Stimulated activated CD8-positive, alpha-beta memory T cell treated with anti-CD3 and anti-CD28 coated beads, Interleukin-15, amount 100 ng/mL, for 24 hours (primary cell): ENCODE data around the gene GOLT1B.
"Not testable (repeated sequence)": the region's sequence is repeated elsewhere in the genome, so short reads cannot be mapped to it uniquely, and the experiment has no call there.

Experiments
- DNase-seq: peaks from one replicate; pipeline ENCODE4 v3.0.0-alpha.2; 2020; ENCODE audit warnings: low read depth

Gene GOLT1B, protein sequence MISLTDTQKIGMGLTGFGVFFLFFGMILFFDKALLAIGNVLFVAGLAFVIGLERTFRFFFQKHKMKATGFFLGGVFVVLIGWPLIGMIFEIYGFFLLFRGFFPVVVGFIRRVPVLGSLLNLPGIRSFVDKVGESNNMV

DNA sequence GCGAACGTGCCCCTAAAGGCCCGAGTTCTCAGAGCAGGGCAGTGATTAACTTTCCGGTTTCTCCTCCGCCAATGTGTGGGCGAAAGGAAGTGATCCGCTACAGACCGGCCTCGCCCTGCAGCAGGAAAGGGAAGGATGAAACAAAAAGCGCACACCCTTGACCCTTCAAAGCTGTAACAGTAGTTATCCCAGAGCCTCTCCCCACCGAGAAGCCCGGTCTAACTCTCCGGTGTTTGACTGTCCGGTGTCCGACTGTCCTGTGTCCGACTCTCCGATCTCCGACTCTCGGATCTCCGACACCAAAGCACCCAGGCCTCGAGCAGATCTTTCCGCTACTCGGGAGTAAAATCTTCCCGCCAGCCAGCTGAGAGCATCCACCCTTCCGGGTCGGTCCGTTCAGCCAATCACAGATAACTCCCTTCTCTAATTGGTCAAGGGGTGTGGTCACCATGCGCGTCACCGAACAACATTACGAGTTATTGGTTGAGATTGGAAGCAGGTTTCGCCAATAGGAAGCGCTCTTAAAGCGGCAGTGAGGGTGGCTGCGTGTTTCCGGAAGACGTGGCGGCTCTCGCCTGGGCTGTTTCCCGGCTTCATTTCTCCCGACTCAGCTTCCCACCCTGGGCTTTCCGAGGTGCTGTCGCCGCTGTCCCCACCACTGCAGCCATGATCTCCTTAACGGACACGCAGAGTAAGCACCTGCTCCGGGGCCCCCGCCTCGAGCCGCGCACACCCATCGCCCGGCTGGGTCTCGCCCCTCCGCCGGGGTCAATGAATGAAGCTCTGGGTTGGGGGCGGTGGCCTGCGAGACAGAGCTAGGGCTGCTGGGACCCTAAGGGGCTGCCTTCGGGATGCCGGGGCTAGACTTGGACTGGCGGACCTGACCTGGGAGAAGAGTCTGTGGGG, at the start of gene GOLT1B, which contains the start of gene RECQL:
Gene GOLT1B (plus strand): TSS at position 532 of the 906 bp plus-strand sequence. CDS start 135 bp downstream, at position 667.
Gene RECQL (minus strand): TSS at position 378 of the 906 bp plus-strand sequence. CDS start 2,065 bp downstream, outside the sequence.
- DNase-seq, result peak; percentile 56

DNA sequence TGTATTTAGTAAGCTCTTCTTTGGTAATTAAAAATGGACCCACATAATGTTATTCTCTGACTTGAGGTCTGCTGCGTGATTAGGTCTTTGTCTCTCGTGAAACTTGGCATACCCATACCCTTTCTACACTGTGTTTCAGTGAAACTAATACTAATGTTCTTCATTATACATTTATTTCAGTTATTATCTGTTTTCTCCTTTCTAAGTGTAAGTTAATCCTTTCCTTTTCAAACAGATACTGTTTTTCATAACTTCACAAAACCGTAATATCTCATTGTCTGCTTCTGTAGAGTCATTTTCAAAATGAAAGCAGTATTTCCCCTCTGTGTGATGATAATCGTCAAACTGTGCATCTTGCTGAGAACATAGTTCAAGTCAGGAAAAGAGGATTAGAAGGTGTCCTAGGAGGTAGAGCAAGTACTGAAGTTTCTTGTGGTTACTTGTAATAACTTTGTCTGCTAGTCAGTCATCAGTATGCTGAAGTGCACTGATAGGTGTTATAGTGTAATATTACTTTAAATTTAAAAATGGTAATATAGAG, 48.2 kb upstream of the GOLT1B start:
- DNase-seq, result no peak

DNA sequence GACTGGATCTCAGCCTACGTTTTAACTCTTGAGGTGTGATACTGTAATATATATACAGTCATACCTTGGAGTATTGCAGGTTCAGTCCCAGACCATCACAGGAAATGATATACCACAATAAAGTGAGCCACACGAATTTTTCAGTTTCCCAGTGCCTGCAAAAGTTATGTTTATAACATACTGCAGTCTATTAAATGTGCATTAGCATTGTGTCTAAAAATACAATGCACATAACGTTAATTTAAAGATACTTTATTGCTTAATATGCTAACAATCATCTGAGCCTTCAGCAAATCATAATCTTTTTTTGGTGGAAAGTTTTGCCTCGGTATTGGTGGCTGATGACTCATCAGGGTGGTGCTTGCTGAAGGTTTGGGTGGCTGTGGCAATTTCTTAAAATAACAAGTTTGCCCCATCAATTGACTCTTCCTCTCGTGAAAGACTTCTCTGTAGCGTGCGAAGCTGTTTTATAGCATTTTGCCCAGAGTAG, 45.3 kb upstream of the GOLT1B start:
- no peak for DNase-seq

DNA sequence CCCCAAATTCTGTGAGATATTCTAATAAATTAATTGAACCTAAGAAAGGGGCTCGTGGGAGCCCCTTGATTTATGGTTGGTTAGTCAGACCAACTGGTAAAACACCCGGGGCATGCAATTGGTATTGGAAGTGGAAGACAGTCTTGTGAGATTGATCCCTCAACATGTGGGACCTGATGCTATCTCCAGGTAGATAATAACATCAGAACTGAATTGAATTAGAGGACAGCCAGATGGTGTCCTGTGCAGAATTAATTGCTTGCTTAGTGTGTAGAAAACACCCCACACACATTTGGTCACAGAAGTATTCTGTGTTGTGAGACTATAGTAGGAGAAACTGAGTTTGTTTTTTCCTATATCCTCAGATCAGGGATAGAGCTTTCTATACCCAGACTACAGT, 42.1 kb upstream of the GOLT1B start:
- DNase-seq, result no peak

DNA sequence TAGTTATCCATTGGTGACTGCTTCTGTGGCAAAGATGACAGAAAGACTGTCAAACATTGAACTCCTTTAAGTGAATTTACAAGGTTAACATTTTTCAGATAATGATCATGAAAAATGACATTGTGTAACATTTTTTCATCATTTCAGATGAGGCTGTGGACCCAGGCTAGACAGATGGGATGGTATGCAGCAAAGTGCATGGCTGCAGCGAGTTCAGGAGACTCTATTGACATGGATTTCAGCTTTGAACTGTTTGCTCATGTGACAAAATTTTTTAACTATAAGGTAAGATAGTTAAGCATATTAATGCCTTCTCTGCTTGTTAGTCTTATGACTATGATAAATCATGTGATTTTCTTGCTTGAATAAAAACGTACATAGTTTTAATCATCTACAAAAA, 34.3 kb upstream of the GOLT1B start:
- not testable (repeated sequence) for DNase-seq

DNA sequence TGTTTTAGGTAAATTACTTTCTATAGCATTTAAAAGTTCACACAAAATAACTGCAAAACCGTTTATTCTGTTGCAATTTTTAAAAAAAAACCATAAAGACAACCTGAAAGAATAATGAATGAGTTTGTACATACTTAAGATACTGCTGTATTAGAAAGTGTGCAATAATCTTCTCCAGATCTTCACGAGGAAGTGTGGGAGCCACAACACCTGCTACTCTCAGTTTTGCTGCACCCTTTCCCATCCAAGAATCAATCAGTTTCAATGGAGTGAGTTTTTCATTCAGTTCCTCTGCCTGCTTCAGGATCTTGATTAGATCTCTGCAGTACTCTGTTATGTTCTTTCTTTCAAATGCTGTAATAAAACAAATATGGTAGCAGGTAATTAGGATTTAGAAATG, 30.3 kb upstream of the GOLT1B start:
- DNase-seq, result no peak

DNA sequence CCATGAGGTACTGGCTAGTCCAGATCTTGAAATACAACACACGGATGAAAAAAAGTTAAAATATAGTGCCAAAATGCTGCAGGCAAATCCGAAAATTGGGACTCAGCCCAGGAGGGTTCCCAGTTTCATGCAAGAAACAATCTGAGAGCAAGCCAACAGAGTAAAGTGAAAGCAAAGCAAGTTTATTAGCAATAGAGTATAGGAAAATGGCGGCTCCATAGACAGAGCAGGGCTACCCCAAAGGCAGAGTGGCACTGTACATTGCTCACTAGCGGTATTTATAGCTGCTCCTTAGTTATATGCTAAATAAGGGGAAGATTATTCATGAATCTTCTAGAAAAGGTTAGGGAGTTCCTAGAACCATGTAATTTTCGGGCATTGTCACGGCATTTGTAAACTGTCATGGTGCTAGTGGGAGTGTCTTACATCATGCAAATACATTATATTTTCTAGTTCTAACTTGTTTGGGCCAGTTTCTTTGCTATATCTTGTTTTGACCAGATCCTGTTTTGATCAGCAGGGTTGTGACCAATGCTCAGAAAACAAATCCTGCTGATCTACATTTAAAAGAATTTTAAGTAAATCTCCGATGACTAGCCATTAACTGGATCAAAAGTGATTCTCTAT, 29.3 kb upstream of the GOLT1B start:
- DNase-seq, result no peak

DNA sequence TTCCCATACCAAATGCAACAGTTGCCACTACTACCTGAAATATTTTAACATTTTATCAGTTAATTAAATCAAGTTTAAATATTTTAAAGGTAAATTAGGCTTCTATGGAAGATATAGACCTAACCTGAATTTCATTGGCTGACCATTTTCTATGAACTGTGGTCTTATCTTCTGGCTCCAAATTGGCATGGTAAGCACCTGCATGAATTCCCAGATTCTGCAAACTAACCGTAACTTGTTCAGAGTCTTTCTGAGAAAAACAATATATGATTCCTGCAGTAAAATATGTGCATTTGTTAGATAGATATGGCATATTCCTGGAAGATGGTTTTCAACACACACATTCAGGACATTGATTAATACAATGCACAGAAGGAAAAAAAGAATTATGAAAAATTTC, 26.0 kb upstream of the GOLT1B start:
- DNase-seq, result no peak

DNA sequence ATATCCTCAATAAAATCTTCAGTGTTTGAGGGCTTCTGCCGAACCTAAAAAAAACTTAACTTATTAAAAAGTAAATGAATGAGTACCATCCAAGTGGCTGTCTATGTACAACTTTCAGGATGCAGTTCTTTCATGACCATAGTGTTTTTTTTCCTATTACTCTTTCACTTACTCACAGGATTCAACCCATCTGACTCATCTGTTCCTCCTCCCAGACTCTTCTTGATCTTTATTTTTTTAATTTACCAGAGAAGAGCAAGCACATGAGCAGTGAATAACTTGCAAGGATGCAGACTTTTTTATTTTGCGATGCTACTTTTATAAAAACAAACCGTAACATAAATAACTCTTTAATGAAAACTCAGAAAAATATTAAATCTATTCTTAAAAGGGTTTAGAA, 24.6 kb upstream of the GOLT1B start:
- no peak for DNase-seq

DNA sequence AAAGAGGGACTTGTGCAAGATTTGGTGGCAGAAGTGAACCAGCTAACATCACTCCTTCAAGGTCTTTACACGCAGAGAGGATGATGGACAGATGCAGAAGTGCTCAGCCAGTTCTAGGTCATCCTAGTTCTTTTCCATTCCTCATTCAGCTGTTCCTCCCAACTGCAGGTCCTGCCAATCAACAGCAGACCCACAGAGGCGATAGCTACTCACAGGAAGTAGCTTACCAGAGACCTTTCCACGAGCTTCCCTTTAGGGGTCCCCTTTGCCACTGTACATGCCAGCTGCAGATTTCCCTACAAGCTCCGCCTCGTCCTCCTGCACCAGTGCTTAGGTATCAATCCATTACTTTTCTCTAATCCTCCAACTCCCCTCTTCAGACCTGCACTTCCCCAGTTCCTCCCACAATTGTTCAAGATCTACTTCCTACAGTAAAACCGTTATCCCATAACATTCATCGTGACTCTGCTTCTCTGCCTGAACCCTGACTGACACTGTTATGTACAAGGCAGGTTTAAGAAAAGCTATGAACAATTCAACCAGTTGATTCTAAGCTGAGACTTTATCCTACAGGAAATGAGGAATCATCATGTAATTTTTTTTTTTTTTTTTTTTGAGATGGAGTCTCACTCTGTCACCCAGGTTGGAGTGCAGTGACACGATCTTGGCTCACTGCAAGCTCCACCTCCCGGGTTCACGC, 22.7 kb upstream of the GOLT1B start:
- DNase-seq, result no peak

DNA sequence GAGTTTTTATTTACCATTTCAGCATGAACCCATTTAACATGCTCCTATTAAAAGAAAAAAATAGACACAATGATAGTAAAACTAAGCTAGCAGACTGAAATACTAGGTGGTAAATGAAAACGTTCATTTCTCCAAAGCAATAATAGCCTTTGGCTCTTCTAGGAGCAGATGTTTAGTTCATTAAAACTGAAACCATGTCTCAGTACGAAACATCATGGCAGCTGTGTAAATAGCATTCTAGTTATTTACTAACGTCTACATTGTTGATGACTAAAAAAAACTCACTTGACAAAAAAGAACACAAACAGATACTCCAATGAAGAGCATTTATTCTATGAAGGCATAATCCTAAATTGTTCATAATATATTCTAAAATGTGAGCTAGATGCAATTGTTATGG, 18.1 kb upstream of the GOLT1B start:
- DNase-seq, result no peak

DNA sequence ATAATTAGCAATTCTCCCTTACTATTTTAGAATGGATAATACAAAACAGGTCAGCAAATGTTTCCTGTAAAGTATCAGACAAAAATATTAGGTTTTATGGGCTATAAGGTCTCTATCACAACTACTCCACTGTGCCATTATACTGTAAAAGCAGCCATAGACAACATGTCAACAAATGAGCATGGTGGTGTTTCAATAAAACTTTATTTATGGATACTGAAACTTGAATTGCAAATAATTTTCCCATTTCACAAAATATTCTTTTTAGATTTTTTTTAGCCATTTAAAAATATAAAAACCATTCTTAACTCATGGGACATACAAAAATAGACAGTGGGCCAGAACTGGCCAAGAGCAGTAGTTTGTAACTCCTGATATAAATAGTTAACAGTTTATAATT, 15.6 kb upstream of the GOLT1B start:
- no peak for DNase-seq

DNA sequence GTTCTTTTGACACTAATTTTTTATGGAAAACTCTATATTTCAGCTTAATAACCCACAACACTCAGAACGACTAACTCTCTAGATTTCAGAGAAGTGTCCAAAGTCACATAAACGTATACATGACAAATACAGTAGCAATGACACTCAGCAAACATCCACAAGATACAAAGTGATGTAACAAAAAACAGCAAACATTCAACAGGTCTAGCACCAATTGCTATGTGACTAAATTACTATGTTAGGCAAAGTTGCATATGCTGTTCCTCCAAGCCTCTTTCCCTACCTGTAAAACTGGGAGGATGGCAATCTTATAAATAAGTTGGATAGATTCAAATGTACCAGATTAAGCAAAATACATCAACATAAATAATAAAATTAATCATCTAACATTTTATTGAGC, 1.8 kb upstream of the GOLT1B start:
- no peak for DNase-seq

DNA sequence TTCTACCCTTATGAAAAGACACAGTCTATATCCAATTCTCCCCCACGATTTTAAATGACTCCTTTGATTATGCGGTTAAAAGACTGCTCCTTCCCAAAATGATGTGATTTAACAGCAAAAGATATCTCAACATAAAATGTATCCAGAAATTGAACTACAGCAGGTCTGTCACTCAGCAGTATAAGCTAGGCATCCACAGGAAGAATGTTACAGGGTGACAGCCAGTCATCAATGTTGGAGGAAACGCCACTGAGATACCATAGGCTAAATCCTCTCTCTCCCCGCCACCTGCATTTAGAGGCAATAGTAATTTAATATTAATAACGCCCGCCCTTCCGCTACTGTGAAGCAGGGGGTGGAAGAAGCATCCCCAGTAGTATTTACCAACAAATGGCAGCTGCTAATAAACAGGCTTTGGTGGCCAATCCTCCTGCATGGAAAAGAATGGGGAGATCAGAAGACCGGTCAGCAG, 767 bp upstream of the GOLT1B start:
- no peak for DNase-seq

DNA sequence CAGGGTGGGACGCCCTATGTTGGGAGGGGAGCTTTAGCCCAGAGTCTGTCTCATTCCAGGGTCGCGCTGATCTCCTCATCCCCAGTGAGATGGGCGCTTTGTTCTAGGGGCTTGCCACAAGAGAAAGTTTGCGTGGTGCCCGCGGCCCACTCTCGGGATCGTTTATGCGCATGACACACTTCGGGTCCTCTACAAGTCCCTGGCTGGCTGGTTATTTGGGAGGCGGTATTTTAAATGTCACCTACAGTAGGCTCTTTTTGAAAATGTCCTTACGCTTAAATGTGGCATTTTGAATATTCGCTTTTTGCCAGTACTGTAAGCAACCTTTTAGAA, 541 bp downstream of the GOLT1B start:
- DNase-seq, result no peak

DNA sequence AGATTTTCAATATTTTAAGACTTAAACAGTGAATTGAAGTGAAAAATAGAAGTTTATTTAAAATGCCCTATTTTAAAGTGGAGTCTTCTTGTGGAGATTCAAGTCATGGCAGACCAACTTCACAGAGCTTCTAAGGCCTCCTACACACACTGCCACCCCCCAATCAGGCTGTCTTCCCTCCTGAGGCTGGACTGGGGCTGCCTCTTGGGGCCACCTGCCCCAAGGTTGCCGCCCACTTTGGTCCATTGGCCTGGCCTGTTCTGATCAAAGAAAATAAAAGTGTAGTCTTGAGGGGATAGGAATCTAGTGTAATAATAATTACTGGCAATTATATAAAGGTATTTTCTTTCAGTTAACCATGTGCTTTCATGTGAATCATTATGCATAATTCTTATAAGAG, 1.3 kb downstream of the GOLT1B start:
- DNase-seq, result no peak

DNA sequence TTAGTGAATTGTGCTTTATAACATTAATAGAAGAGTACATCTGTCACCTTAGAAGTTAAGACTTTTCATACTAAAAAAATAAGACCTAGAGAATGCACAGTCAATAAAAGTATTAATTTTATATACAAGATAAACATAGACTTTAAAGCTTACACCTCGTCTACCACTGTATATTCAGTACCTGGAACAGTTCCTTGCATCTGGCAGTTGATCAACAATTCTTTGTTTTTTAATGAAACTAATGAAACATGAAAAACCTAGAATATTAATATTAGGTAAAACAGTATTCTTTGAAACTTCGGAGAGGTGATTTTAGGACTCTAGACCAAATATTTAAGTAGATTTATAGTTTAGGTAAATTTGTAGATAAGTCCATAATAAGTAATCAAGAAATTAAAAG, 4.3 kb downstream of the GOLT1B start:
- no peak for DNase-seq

DNA sequence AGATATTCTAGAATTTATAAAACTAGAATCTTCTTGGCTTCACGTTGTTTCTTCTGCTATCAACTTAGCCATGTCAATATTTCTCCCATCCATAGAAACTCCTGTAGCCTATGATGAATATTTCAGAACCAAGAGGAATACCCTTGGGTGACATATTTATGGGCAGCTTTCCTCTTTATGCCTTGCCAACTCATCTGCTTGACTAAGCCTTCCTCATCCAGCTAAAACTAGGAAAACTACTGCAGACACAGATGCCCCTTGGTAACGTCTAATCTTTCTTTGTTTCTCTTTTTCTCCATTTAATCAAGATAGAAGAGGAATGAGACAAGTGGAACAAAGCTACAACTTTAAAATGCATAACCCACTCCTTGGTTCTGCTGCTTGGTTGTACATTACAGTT, 6.3 kb downstream of the GOLT1B start:
- no peak for DNase-seq

DNA sequence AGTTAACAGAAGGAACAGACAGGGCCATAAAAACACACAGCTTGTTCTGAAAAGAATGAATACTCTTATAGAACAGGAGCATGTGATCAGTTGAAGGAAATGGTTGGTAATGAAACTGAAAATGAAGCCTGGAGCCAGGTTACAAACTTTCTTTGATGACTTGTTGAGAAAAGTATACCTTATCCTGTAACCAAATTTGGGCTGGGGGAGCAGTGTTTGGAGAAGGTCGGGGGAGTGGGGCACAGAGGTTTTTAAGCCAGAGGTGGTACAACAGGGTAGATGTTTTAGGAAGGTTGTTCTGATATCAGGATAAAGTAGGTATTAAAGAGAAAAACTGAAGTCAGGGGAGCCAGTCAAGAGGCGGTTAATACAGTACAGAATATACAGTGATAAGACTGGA, 8.2 kb downstream of the GOLT1B start:
- DNase-seq, result no peak

DNA sequence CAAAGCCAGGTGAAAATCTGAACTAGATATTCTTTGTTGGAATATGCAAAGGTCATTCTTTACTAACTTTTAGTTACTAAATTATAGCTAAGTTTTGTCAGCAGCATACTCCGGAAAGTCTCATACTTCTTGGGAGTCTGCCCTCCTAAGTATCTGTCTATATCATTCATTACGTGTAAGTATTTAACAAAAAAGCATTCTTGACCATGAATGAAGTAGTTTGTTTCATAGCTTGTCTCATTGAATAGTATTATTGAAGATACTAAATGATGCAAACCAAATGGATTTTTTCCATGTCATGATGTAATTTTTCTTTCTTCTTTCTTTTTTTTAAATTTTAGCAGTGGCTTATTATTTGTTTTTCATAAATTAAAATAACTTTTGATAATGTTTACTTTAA, 14.7 kb downstream of the GOLT1B start:
- DNase-seq, result no peak

DNA sequence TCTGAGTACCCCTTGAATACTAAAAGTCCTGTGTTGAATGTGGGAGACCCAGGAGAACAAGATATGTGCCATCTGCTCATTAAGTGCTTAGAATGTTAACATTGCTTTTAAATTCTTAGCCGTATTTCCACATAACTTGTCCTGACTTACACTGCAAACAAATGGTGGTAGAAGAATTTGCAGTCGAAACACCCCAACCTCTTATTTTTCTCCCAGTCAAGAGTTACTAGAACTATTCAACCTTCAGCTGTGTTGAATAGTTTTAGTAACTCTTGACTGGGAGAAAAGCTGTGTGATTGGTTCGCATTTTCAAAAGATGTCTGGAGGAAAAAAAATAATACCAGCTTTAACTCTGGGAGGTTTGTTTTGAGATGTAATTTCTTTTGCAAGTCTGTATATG, 16.9 kb downstream of the GOLT1B start:
- DNase-seq, result no peak

DNA sequence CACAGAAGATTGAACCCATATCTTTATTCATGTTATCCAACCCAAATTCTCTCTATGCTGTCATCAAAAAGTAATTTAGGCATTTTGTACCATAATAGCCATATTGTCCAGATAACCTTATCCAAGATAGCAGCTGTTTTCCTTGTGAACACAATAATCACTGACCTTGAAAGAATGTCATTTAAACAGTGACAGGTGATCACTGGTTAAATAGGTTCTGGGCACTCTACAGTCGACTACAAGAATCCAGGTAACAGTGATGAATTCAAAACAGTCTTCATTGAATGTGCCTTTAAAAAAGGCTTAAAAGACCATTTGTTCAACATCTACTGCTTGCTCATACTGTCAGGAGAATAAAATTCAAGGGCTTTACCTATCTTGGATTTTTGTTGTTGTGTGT, 20.0 kb downstream of the GOLT1B start:
- no peak for DNase-seq
